Measurements from ENCODE around the gene THAP4. TPM values are rescaled to one million over a fixed set of nuclear protein-coding genes. Genes with fewer than 3 reads are reported as not detected.

Gene THAP4
- total and polyA plus RNA-seq, 2 of the 13 experiments (the other 11 are each of a cell fraction or from before 2014, with no cell fraction given), result 59.7 to 75.7 TPM

DNA sequence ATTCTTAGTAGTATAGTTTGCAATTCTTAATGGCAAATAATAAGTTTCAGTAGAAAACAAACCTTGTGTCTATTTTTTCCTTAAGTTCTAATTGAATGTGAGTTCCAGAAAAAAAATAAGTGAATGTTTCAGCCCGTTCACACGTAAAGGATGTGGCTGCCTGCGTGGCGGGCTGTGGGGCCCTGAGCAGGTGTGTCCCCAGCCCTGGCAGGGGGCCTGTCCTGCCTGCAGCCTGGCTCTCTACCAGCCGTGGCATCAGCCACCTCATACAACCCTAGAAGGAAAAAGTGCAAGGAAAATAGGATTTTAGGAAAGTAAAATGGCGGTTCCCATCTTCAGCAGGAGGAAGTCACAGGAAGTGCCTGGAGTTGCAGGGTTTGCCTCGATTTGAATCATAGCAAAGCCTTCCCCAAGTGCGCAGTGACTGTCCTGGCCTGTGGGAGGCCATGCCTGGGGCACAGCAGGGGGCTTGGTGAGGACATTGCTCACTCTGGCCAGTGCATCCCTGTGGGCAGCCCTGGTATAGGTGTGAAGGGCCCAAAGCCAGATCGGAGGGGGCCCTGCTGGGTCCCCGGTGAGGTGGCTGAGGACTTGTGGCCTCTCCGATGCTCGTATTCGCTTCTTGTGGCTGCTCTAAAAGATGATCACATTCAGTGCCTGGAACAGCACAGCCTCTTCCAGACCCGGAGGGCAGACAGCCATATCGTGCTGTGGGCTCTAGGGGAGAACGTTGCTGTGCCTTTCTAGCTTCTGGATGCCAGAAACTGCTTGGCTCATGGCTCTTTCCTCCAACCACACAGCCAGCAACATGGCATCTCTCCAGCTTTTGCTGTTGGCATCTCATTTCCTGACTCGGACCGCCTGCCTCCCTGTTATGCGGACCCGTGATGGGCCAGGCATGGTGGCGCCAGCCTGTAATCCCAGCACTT lies 37.1 kb upstream of the THAP4 start (continued):
- TF ChIP-seq ZNF451 (CRISPR knock-in tag; IDR thresholded peaks at IDR 0.05), result no peak
- TF ChIP-seq ZNF343 (CRISPR knock-in tag; IDR thresholded peaks at IDR 0.05), result 0 out of 2 replicates have a peak, but pooled peaks have one; percentile 29
- TF ChIP-seq ZMYM4 (CRISPR knock-in tag; IDR thresholded peaks at IDR 0.05), result no peak
- peak; percentile 79 for TF ChIP-seq AGO2 (optimal IDR thresholded peaks at IDR 0.05; ENCODE audit: low read depth, low read length)
- TF ChIP-seq, protein P1, sequence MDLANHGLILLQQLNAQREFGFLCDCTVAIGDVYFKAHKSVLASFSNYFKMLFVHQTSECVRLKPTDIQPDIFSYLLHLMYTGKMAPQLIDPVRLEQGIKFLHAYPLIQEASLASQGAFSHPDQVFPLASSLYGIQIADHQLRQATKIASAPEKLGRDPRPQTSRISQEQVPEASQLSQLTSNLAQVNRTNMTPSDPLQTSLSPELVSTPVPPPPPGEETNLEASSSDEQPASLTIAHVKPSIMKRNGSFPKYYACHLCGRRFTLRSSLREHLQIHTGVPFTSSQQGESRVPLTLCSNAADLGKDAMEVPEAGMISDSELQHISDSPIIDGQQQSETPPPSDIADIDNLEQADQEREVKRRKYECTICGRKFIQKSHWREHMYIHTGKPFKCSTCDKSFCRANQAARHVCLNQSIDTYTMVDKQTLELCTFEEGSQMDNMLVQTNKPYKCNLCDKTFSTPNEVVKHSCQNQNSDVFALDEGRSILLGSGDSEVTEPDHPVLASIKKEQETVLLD (CRISPR knock-in tag; IDR thresholded peaks at IDR 0.05; ENCODE audit: low read depth), result no peak
- TF ChIP-seq, protein P2, sequence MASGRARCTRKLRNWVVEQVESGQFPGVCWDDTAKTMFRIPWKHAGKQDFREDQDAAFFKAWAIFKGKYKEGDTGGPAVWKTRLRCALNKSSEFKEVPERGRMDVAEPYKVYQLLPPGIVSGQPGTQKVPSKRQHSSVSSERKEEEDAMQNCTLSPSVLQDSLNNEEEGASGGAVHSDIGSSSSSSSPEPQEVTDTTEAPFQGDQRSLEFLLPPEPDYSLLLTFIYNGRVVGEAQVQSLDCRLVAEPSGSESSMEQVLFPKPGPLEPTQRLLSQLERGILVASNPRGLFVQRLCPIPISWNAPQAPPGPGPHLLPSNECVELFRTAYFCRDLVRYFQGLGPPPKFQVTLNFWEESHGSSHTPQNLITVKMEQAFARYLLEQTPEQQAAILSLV (CRISPR knock-in tag; IDR thresholded peaks at IDR 0.05; ENCODE audit: borderline replicate concordance), result no peak
- TF ChIP-seq, protein P3, sequence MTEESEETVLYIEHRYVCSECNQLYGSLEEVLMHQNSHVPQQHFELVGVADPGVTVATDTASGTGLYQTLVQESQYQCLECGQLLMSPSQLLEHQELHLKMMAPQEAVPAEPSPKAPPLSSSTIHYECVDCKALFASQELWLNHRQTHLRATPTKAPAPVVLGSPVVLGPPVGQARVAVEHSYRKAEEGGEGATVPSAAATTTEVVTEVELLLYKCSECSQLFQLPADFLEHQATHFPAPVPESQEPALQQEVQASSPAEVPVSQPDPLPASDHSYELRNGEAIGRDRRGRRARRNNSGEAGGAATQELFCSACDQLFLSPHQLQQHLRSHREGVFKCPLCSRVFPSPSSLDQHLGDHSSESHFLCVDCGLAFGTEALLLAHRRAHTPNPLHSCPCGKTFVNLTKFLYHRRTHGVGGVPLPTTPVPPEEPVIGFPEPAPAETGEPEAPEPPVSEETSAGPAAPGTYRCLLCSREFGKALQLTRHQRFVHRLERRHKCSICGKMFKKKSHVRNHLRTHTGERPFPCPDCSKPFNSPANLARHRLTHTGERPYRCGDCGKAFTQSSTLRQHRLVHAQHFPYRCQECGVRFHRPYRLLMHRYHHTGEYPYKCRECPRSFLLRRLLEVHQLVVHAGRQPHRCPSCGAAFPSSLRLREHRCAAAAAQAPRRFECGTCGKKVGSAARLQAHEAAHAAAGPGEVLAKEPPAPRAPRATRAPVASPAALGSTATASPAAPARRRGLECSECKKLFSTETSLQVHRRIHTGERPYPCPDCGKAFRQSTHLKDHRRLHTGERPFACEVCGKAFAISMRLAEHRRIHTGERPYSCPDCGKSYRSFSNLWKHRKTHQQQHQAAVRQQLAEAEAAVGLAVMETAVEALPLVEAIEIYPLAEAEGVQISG (CRISPR knock-in tag; IDR thresholded peaks at IDR 0.05), result 0 out of 2 replicates have a peak, but pooled peaks have one; percentile 9
- no peak for TF ChIP-seq SETDB1 (CRISPR knock-in tag; IDR thresholded peaks at IDR 0.05; ENCODE audit: borderline replicate concordance)
- TF ChIP-seq, protein P4, sequence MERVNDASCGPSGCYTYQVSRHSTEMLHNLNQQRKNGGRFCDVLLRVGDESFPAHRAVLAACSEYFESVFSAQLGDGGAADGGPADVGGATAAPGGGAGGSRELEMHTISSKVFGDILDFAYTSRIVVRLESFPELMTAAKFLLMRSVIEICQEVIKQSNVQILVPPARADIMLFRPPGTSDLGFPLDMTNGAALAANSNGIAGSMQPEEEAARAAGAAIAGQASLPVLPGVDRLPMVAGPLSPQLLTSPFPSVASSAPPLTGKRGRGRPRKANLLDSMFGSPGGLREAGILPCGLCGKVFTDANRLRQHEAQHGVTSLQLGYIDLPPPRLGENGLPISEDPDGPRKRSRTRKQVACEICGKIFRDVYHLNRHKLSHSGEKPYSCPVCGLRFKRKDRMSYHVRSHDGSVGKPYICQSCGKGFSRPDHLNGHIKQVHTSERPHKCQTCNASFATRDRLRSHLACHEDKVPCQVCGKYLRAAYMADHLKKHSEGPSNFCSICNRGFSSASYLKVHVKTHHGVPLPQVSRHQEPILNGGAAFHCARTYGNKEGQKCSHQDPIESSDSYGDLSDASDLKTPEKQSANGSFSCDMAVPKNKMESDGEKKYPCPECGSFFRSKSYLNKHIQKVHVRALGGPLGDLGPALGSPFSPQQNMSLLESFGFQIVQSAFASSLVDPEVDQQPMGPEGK (CRISPR knock-in tag; IDR thresholded peaks at IDR 0.05), result no peak
- TF ChIP-seq ZNF225 (CRISPR knock-in tag; IDR thresholded peaks at IDR 0.05), result no peak
- TF ChIP-seq FOXM1 (CRISPR knock-in tag; IDR thresholded peaks at IDR 0.05), result no peak
- TF ChIP-seq POLR2G (IDR thresholded peaks at IDR 0.05; ENCODE audit: low read depth, low read length), result peak; percentile 50
- TF ChIP-seq ADNP (CRISPR knock-in tag; IDR thresholded peaks at IDR 0.05), result no peak
- TF ChIP-seq, protein P5, sequence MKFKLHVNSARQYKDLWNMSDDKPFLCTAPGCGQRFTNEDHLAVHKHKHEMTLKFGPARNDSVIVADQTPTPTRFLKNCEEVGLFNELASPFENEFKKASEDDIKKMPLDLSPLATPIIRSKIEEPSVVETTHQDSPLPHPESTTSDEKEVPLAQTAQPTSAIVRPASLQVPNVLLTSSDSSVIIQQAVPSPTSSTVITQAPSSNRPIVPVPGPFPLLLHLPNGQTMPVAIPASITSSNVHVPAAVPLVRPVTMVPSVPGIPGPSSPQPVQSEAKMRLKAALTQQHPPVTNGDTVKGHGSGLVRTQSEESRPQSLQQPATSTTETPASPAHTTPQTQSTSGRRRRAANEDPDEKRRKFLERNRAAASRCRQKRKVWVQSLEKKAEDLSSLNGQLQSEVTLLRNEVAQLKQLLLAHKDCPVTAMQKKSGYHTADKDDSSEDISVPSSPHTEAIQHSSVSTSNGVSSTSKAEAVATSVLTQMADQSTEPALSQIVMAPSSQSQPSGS (CRISPR knock-in tag; IDR thresholded peaks at IDR 0.05), result no peak
- TF ChIP-seq SPEN (CRISPR knock-in tag; IDR thresholded peaks at IDR 0.05; ENCODE audit: low read depth), result no peak
- TF ChIP-seq, protein P6, sequence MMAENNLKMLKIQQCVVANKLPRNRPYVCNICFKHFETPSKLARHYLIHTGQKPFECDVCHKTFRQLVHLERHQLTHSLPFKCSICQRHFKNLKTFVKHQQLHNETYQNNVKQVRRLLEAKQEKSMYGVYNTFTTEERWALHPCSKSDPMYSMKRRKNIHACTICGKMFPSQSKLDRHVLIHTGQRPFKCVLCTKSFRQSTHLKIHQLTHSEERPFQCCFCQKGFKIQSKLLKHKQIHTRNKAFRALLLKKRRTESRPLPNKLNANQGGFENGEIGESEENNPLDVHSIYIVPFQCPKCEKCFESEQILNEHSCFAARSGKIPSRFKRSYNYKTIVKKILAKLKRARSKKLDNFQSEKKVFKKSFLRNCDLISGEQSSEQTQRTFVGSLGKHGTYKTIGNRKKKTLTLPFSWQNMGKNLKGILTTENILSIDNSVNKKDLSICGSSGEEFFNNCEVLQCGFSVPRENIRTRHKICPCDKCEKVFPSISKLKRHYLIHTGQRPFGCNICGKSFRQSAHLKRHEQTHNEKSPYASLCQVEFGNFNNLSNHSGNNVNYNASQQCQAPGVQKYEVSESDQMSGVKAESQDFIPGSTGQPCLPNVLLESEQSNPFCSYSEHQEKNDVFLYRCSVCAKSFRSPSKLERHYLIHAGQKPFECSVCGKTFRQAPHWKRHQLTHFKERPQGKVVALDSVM (CRISPR knock-in tag; IDR thresholded peaks at IDR 0.05), result no peak
- TF ChIP-seq FOXK2 (IDR thresholded peaks at IDR 0.05), result no peak
